Activated CD4-positive, alpha-beta T cell treated with anti-CD3 and anti-CD28 coated beads, Interleukin-2, amount 50 U/mL, for 48 hours (primary cell): Measurements from ENCODE around the gene NUDT16.
"Not testable (repeated sequence)": the region's sequence is repeated elsewhere in the genome, so short reads cannot be mapped to it uniquely, and the experiment has no call there.

Experiments used
- DNase-seq, 2 experiments: peaks; one replicate each; pipeline ENCODE4 v3.0.0-alpha.2; 2020

The NUDT16 gene

DNA sequence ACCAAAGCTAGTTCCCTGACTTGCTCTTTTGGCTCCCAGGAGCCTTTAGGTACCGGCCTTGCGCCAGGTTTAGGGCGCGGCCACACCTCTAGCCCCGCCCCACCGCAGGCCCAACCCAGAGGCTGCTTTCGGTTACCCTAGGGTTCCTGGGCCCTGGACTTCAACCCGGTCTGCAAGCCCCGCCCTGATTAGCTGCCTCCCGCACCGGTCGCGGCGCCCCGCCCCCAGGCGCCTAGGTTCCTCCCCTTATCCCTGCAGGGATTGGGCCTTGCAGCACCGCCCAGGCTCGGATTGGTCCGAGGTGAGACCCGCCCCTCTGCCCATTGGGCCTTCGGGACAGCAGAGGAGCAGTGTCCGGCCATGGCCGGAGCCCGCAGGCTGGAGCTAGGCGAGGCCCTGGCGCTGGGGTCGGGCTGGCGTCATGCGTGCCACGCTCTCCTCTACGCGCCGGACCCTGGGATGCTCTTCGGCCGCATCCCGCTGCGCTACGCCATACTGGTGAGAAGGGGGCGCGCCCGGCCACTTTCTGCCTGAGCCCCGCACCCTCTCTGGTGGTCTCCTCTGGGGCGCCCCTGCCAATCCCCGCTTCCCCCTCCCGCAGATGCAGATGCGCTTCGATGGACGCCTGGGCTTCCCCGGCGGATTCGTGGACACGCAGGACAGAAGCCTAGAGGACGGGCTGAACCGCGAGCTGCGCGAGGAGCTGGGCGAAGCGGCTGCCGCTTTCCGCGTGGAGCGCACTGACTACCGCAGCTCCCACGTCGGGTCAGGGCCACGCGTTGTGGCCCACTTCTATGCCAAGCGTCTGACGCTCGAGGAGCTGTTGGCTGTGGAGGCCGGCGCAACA is at the start of gene NUDT16:
NUDT16 (plus strand) TSS at position 330 of the 847 bp plus-strand sequence; CDS start at position 361, 31 bp downstream.
- peak; percentile 99 for DNase-seq

DNA sequence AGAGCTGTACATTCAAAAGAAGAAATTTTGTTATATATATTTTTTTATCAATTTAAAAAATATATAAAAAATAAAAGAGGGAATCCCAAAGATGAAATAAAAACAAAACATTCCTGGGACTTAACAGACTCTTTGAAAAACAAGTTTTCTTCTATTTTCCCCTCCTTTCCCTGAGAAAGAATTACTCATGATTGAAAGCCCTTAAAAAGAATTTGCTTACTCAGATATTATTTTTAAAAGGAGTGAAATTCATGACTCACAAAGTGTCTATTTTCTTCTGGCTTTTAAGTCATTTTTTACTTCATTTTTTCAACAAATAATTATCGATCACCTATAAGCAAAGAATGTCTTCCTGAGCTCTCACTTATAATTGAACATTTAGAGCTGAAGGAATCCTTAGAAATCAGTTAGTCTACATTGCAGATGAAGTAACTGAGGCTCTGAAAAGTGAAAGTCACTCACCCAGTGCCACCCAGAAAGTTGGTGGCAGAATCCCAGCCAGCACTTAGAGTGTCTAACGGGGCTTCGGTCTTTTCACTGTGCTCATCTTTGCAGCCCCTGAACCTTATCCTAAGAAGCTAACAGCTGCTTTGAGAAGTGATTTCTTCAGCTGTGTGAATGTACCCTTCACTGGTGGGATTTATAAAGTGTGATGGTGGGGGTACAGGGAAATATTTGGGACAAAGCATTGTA is 42.5 kb upstream of the NUDT16 start:
- DNase-seq = no peak

DNA sequence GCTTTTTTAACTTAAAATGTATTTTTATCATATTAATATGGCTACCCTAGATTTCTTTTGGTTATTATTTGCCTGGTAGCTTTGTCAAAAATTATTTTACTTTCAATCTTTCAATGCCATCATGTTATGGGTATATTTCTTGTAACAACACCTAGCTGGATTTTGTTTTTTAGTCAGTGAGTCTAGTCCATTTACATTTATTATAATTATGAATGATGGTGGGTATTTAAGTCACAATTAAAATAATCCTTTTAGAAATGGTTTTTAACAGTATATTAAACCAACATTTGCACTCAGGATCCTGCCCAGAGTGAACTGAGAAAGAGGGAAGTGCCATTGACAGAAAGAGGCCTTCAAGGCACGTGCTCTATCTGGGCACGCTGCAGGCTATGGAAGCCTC is 39.8 kb upstream of the NUDT16 start:
- no peak for DNase-seq

DNA sequence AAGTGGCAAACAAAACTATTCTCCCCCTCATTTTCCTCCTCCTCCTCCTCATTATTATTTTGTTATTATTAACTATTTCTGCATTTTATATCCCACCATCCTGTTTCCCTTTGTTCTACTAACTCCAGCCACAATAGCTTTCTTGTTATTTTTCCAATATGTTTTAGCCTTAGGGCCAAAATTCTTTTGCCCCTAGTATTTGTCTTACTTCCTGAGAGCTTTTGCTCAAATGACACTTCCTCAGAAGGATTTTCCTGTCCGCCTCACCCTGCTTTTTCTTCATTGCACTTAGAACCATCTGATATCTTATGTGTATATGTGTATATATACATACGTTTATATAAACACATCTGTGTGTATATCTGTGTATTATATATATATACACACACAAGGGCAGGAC is 32.7 kb upstream of the NUDT16 start:
- DNase-seq = no peak

DNA sequence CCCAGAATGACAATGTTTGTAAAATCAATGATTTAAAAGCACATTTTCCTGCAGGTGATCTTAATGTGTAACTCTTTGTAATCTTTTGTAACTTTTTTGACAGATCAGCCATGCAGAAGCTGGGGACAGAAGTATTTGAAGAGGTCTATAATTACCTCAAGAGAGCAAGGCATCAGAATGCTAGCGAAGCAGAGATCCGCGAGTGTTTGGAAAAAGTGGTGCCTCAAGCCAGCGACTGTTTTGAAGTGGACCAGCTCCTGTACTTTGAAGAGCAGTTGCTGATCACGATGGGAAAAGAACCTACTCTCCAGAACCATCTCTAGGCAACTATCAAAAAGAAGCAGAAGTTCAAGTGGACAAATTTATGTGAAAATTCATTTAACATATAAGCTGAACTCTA is 32.1 kb upstream of the NUDT16 start:
- no peak for DNase-seq

DNA sequence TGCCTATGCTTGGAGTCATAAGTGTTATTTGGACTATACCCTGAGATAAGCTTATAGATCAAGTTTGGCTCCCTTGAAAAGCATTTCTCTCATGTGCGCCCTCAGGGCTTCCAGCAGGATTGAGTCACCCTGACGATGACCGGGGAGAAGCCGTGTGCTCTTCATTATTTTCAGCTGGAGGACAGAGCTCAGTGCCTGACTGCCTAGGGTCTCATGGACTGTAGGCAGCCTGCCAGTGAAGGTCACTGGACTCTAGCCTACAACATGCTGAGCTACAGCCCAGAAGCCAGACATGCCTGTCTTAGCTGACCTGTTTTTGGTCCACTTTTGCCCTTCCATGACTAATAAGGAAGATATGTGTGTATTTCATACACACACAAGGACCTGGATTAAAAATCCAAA is 31.6 kb upstream of the NUDT16 start:
- no peak for DNase-seq

DNA sequence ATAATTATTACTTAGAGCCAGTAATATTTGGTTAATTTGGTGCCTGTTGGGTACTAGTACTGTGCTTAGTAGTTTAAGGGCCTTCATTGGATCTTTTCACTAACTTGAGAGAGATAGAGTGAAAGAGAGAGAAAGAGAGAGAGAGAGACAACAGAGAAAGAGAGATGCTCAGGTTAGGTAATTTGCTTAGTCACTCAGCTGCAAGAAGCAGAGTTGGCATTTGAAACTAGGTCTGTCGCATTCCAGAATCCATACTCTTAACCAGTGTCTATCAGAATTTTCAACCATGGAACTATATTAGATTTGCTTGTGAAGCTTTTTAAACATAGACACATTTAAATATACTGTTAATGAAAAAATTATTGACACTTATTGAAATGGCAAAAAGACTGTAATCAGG is 31.1 kb upstream of the NUDT16 start:
- DNase-seq = no peak

DNA sequence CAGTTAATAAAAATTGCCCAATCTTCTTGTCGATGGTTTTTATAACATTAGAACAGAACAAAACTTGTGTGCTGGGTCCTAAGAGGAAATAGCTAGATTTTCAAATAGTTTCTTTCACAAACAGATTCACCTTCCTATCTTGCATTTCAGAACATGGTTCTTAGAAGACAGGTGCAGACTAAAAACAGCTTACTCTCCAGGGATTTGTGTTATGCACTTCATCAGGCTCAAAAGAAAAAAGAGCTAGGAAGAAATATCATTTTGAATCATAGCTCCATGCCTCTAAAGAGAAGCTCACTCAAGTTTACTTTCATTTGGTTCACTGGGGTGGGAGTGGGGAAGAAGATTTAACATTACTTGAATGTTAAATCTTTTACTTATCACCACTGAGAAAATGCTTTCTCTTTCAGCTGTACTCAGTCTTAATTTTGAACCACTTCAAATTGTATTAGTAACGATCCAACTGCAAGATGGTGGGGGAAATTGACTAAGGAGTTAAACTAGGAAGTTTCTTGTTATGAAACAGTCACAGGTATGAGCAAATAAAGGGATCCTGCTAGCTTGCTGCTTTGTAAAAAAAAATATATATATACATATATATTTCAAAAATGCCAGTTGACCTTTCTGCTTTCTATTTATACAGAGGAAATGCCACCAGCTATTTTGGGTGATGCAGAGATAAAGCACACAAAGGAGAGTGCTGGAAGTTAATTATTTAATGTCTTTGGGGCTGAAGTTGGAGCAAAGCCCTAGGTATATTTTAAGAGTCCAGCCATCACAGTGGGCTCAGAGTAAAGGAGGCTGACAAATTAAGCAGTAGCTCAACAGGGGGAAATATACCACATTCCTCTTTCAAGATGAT is 28.3 kb upstream of the NUDT16 start:
- no peak for DNase-seq

DNA sequence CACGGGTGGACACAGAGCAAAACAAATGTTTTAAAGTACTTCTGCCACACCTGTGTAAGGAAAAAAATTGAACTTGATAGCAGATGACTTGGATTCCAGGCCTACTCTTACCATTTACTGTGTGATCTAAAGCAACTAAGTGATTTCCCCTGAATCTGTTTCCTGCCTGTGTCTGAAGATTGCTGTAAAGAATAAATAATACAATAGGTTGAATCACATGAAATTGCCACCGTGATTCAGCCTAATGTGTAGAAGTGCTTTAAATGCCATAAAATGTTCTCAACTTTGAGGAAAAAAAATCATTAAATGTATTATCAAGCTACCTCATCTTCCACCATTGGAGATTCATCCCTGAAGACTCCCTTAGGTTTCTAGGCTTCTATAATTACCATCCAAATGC is 27.6 kb upstream of the NUDT16 start:
- no peak for DNase-seq

DNA sequence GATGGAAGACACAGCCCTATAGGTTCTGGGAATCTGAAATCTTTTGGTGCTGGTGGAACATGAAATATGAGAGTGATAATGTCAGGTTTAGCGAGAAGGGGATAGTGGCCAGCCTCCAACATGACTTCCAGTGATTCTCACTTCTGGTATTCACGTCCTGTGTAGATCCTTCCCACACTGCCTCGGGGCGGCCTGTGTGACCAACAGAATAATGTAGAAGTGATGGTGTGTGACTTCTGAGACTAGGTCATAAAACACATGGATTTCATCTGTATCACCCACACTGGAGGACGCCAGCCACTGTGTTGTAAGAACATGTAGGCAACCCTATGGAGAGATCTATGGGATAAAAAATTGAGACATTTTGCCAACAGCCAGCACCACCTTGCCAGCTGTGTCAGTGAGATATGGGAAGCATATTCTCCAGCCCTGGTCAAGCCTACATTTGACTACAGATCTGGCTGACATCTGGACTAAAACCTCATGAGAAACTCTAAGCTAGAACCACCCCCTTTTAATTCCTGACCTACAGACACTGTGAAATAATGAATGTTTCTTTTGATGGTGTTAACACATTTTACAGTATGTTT is 25.5 kb upstream of the NUDT16 start:
- no peak for DNase-seq

DNA sequence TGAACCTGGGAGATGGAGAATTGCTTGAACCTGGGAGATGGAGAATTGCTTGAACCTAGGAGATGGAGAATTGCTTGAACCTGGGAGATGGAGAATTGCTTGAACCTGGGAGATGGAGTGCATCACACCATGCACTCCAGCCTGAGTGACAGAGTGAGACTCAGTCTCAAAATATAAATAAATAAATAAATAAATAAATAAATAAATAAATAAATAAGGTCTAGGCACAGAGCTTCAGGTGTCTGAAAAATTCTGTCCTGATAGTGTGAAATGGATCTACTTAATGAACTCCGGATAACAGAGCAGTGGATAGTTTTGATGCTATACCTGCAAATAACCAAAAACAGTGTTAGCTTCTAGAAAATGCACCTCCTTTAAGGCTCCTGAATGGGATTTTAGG is 24.3 kb upstream of the NUDT16 start:
- DNase-seq = no peak

DNA sequence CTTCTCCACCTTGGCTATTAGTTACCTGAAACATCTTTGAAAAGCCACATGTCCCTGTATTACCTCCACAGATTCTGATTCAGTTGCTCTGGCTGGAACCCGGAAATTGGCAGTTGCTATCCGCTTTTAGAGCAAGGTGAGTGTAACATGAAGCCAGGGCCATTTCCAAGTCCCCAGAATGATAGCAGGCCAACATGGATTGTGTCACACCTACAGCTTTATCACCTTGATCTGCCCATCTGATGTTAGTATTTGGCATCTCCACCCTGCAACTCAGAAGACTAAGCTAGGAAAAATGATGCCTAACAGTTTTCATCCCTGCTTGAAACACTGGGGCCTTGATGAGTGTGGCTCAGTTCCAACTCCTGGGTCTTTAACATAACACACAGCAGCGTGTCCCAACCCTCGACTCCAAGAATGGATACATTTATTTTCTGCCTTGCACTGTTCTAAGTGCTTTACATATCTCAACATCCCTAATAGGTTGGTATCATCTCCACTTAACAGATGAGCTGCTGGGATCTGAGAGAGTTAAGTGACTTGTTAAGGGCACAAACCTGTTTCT is 21.3 kb upstream of the NUDT16 start:
- DNase-seq = no peak

DNA sequence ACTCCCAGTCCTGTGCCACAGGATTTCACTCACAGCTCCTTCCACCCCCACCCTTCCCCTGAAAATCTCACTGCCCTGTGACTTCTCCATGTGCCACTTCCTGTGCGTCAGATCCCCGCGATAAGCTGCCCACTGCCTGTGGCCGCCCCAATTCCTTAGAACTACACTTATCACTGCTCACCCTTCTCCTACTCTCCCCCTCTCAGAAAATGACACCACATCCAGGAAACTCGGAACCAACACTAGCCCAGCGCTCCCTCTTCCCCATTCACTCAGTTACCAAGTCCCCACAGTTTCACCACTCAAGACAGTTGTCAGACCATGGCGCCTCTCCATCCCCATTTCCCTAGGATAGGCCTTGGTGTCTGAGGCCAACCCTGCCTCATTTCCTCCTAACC is 20.5 kb upstream of the NUDT16 start:
- not testable (repeated sequence) for DNase-seq

DNA sequence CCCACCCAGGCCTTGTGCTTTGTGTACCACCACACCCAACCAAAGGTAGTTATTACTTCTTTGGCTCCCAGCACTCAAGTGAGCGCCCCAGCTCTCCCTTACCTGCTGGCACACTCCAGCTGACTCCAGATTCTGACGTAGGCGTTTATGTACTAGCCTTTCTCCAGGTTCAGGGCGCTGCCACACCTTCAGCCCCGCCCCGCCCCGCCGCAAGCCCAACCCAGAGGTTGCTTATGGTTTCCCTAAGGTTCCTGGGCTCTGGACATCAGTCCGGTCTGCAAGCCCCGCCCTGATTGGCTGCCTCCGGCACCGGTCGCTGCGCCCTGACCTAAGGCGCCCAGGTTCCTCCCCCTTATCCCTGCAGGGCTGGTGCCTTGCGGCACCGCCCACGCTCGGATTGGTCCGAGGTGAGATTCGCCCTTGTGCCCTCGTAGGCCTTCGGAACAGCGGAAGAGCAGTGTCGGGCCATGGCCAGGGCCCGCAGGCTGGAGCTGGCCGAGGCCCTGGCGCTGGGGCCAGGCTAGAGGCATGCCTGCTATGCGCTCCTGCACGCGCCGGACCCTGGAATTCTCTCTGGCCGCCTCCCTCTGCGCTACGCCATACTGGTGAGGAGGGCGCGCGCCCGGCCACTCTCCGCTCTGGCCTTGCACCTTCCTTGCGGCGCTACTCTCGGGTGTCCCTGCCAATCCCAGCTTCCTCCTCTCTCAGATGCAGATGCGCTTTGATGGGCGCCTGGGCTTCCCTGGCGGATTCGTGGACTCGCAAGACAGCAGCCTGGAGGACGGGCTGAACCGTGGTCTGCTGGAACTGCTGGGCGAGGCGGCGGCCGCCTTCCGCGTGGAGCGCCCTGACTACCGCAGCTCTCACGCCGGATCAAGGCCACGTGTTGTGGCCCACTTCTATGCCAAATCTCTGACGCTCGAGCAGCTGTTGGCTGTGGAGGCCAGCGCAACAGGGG is 19.8 kb upstream of the NUDT16 start:
- no peak for DNase-seq

DNA sequence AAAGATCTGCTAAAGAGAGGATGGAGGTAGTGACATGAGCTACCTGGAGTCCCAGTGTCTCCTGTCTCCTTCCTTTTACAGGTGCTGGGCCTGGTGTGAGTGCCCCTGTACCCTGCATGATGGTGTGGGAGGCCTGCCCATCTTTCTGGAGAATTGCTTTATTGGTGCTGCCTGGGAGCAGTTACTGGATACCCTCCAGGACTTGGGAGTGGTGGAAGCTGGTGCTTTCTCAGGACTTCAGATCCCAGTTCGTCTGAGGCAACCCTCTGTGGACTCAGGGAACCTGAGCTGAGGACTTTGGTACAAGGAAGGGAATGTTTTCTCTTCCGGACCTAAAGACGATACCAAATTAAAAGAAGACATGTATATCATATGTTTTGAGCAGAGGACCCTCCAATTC is 18.3 kb upstream of the NUDT16 start:
- DNase-seq = no peak

DNA sequence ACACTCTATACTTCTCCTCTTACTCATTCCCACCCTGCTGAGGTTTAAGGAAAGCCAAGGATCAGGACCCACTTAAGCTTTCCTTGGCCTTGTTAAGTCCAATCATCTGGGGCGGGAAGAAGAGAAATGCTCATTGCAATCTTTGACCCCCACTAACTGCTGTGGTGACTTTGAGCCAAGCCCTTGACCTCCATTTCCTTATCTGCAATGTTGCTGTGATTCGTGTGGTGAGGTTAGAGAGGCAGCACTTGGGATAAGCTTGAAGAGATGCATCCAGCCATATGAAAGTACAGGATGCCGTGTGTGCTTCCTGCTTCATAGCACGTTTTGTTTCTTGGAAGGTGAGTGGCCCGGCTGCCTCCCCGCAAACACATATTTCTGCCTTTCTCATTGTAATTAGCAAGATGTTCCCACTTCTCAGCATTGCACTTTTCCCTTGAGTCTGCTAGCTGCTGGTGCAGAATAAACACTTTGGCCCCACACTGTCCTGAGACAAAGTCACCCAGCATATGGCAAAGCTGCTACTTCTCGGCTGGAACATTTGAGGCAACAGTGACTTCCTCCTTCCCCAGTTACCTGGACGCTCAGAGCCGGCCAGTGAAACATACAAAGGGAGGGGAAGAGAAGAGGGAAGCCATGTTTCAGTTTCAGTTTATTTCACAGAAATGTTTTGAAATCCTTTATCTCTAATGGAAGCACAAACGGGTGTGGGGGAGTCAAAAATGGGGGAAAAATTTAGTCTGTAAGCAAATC is 10.5 kb upstream of the NUDT16 start:
- no peak for DNase-seq

DNA sequence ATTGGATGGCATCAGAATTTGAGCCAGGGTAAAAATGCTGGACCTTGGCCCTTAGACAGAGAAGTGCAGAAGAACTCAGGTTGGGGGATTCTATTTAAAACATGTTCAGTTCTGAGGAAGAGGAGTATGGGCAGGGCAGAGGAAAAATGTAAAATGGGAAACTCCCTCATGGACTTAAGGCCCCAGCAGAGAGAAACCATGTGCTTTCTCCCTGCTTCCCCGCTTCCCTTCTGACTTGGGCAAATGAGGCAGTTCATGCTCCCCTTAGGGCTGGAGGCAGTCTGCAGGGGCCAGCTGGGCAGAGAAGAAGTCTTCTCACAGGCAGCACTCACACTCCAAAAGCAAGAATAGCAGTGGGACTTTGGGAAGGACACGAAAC is 9.9 kb upstream of the NUDT16 start:
- no peak for DNase-seq

DNA sequence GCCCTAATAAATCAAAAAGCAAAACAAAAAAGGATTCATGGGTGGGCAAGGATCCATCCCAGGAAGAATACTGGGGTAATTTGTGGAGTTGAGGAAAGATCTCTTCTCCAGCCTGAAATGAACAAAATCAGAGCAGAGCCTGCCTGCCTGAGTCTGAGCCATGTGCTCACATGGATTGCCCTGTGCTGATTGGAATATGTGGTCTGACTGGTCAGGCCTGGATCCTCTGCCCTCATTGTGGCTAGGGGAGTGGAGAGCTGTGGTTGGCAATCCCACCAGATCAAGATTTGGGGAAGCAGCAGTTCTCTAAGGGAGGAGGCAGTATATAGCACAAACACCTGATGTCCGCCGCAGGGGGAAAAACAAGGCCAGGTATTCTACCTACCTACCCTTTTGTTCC is 6.8 kb upstream of the NUDT16 start:
- no peak for DNase-seq

DNA sequence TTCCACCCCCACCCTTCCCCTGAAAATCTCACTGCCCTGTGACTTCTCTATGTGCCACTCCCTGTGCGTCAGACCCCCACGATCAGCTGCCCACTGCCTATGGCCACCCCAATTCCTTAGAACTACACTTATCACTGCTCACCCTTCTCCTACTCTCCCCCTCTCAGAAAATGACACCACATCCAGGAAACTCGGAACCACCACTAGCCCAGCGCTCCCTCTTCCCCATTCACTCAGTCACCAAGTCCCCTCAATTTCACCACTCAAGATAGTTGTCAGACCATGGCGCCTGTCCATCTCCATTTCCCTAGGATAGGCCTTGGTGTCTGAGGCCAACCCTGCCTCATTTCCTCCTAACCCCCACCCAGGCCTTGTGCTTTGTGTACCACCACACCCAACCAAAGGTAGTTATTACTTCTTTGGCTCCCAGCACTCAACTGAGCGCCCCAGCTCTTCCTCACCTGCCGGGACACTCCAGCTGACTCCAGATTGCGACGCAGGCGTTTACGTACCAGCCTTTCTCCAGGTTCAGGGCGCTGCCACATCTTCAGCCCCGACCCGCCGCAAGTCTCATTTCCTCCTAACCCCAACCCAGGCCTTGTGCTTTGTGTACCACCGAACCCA is 641 bp upstream of the NUDT16 start:
- DNase-seq = not testable (repeated sequence)

DNA sequence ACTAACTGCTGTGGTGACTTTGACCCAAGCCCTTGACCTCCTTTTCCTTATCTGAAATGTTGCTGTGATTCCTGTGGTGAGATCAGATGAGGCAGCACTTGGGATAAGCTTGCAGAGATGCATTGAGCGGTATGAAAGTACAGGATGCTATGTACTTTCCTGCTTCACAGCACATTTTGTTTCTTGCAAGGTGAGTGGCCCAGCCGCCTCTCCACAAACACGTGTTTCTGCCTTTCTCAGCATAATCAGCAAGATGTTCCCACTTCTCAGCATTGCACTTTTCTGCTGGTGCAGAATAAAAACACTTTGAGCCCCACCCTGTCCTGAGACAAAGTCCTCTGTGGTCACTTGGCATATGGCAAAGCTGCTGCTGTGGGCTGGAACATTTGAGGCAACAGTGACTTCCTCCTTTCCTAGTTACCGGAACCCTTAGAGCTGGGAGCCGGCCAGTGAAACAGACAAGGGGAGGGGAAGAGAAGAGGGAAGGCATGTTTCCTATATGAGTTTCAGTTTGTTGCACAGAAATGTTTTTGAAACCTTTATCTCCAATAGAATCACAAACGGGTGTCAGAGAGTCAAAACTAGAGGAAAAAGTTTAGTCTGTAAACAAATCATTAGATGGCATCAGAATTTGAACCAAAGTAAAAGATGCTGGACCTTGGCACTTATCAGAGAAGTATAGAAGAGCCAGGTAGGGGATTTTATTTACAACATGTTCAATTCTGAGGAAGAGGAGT is 5.0 kb downstream of the NUDT16 start:
- DNase-seq = peak; percentile 10 to 15
